NCI-H187 treated with DMSO at 0.1 percent for 48 hours (cell line): ENCODE results near the gene SEMA4D.
"Not testable (repeated sequence)": the region's sequence is repeated elsewhere in the genome, so short reads cannot be mapped to it uniquely, and the experiment has no call there.

ENCODE experiments used
- DNase-seq: peaks from one replicate; lab custom pipeline; 2025; lab: John Stamatoyannopoulos, UW

Gene SEMA4D

DNA sequence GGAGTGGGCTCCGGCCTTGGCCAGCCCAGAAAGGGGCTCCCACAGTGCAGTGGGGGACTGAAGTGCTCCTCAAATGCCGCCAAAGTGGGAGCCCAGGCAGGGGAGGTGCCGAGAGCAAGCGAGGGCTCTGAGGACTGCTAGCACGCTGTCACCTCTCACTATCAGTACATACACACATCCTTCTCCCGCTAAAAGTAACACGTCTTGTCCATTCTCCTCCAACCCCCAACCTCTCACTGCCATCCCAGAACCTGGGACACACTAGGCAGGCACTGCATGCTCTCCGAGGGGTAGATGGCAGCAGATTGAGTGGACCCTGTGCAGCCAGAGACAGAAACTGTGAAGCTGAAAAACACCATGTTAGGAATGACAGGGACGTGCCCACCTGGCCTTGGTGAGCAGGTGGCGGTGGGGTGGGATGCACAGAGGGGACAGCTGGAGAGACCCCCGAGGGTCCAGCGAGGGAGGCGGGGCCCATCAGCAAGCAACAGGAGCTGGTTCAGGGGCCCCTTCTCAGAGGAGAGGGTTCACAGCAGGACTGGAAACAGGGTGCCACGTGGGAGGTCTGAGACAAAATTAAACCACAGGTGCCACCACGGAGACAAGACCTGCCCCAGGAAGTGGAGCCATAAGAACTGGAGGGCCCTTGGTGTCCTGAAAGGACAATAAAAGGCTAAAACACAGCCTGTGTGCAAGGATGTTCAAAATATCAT is 16.9 kb downstream of the SEMA4D start:
- no peak for DNase-seq

DNA sequence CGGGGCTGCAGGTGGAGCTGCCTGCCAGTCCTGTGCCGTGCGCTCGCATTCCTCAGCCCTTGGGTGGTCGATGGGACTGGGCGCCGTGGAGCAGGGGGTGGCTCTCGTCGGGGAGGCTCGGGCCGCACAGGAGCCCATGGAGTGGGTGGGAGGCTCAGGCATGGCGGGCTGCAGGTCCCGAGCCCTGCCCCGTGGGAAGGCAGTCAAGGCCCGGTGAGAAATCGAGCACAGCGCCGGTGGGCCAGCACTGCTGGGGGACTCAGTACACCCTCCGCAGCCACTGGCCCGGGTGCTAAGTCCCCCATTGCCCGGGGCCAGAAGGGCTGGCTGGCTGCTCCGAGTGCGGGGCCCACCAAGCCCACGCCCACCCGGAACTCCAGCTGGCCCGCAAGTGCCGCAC is 17.5 kb downstream of the SEMA4D start:
- DNase-seq: not testable (repeated sequence)

GRCh38 chr9:89479669-89480011 is 18.3 kb downstream of the SEMA4D start:
- not testable (repeated sequence) for DNase-seq

GRCh38 chr9:89478821-89479668 is 18.9 kb downstream of the SEMA4D start:
- no peak for DNase-seq

DNA sequence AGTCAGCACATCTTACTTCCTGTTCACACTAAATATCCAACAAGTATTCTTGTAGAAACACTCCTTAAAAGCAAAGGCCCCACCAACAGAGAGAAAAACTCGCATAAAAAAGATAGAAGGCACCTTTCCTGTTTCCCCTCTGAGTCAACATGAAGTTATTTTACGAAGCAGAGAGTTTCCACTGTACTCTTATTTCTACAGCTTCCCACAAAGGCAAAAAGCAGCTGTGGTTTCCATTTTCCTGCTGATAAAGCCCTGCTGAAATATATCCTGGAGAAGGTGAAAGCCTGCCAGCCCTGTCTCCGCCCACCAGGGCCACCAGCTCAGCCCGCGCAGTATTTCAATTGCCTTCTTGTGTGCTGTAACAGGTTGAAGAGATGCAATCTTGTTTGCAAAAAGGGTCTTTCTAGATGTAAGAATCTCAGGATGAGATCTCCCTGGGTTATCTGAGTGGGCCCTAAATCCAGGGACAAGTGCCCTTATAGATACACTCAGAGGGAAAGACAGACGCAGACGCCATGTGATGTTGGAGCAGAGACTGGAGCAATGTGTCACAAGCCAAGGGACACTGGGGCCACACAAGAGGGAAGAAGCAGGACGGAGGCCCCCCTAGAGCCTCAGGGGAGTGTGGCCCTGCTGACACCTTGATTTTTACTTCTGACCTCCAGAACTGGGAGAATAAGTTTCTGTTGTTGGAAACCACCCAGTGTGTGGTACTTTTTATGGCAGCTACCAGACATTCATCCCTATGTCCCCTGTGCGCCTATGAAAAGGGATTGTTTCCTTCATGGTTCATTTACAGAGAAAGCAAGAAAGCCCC is 19.9 kb downstream of the SEMA4D start:
- no peak for DNase-seq

GRCh38 chr9:89477384-89477783 is 20.5 kb downstream of the SEMA4D start:
- DNase-seq: no peak

DNA sequence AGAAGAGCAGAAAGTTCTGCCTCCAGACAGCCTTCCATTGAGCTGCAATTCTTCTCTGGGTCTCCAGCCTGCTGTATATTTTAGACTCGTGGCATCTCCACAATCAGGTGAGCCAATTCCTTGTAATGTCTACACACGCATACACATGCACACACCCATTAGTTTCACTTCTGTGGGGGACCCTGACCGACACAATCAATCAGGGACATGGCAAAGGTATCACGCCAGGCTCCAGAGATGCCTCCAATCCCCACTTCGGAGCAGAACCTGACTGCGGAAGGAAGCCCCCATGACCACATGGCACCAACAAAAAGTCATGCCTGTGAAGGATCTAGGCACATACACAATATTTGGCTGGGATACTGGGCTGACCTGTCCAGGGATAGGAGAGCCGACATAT is 21.4 kb downstream of the SEMA4D start:
- no peak for DNase-seq

- no peak for DNase-seq
These were observed 21.9 kb downstream of the SEMA4D start for GRCh38 chr9:89475891-89476440.

GRCh38 chr9:89474939-89475338 is 23.0 kb downstream of the SEMA4D start:
- no peak for DNase-seq

- no peak for DNase-seq
These were observed 24.0 kb downstream of the SEMA4D start for GRCh38 chr9:89473762-89474469.

- not testable (repeated sequence) for DNase-seq
These were observed 26.1 kb downstream of the SEMA4D start for GRCh38 chr9:89471796-89472320.

DNA sequence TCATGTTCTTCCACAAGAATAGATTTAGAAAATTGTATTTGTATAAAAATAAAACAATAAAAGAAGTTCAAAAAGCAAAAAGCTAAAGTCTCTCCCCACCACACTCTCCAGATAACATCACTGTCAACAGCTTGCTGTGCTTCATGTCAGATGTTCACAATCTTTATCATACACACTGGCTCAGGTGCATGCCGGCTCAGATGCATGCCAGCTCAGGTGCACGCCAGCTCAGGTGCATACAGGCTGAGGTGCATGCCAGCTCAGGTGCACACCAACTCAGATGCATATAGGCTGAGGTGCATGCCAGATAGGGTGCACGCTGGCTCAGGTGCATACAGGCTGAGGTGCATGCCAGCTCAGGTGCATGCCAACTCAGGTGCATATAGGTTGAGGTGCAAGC is 26.5 kb downstream of the SEMA4D start:
- DNase-seq: no peak

DNA sequence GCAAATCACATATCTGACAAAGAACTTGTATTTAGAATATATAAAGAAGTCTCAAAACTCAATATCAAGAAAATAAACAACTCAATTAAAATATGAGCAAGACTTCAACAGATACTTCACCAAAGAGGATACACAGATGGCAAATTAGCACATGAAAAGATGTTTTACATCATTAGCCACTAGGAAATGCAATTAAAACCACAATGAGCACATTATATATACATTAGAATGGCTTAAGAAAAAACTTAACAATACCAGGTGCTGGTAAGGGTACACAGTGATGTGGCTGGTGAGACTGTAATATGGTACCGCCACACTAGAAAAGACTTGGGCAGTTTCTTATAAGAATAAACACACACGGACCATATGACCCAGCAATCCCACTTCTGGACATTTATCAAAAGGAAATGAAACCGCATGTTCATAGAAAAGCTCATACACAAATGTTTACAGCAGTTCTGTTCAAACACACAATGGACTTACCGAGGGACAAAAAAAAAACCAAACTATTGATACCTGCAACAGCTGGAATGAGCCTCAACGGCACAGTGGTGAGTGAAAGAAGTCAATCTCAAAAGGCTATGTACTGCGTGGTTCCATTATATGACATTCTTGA is 27.6 kb downstream of the SEMA4D start:
- no peak for DNase-seq

GRCh38 chr9:89469003-89469402 is 28.9 kb downstream of the SEMA4D start:
- DNase-seq: no peak

GRCh38 chr9:89468281-89468960 is 29.5 kb downstream of the SEMA4D start:
- DNase-seq: no peak

DNA sequence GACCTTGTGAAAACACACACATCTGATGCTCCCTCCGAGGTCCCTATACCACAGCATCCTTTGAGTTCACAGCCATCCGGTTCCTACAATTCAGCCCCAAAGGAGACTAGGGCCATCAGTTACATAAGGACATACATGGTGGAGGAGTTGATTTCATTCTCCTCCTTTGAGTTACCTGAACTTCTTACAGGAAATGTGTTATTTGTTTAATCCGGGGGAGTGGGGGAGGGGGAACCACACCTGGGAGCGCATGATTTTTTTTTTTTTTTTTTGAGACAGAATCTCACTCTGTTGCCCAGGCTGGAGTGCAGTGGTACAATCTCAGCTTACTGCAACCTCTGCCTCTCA is 30.7 kb downstream of the SEMA4D start:
- no peak for DNase-seq

DNA sequence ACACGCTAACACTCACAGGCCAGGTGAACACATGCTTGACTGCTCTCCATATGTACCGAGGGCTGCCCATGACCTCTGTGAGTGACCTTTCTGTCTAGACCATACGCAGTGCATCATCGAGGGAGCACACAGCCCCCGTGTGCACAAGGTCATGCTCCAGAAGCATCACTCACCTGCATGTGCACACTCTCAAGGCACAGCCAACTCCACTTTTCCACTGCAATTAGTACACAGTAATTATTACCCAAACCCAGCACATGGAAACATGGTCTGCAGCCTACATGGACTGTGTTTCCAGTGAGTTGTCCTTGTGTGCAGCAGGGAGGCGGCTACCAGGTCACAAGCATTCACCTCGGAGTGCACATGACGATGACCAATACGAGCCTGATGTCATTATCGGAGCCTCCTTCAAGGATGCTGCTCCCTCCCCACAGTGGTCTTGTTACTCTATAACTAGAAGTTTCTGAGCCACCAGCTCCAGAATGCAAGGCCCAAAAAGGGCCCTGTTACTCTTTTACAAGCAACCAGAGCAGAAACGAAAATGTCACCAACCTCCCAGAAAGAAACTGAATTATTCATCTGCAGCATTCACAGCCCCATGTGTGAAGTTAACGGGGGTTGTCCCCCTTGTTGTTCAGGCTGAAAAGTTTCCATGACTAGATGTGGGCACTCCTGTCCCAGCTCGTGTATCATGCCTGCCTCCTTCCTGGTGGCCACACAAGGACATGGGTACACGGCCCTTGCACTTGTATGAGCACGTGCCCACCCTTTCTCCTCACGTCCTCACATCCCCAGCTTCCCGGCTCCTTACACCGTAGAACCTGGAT is 31.2 kb downstream of the SEMA4D start:
- DNase-seq: no peak

DNA sequence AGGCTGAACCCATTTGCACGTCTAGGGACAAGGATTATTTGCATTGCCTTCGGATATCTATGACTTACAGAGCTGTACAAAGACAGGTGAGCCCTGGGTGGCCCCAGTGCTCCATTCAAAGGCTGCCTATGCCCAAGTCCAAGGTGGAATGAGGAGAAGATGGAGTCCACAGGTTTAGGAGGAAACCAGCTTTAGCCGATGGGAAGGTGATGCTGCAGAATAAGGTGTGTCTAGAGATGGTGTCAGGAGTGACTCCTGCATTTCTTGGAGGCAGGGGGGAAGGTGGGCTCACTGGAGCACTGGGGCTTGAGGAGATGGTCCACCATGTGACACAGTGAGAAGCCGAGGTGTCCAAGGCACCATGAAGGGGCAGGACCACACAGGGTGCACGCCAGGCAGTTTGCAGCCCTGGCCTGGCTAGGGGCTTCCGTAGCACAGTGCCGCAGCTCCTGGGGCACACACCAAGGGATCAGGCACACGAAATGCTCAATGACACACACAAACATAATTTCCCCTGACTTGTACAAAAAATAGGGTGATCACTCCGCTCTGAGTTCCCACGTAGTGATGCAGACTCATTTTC is 32.1 kb downstream of the SEMA4D start:
- DNase-seq: no peak

DNA sequence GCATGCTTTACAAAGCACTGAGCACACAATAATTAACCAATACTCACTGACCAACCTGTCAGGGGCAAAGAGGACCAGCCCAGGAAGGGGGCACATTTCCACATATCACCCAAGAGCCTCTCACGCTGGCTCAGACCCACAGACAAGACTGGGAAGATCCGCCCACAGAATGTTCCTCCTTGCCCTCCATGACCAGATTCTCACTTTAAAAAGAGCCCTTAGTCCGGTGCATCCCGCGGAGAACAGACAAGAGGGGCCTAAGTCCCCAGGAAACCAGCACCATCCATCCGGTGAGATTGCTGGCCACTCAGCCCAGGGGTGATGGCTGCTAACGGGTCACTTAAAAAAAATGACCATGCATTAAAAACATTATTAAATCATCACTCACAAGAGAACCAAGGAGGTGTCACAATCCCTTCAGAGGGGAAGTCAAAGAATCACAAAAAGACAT is 32.9 kb downstream of the SEMA4D start:
- no peak for DNase-seq
